ENCODE results near the gene RPS6KA5.
"Not testable (repeated sequence)": the region's sequence is repeated elsewhere in the genome, so short reads cannot be mapped to it uniquely, and the experiment has no call there.

The RPS6KA5 gene

DNA sequence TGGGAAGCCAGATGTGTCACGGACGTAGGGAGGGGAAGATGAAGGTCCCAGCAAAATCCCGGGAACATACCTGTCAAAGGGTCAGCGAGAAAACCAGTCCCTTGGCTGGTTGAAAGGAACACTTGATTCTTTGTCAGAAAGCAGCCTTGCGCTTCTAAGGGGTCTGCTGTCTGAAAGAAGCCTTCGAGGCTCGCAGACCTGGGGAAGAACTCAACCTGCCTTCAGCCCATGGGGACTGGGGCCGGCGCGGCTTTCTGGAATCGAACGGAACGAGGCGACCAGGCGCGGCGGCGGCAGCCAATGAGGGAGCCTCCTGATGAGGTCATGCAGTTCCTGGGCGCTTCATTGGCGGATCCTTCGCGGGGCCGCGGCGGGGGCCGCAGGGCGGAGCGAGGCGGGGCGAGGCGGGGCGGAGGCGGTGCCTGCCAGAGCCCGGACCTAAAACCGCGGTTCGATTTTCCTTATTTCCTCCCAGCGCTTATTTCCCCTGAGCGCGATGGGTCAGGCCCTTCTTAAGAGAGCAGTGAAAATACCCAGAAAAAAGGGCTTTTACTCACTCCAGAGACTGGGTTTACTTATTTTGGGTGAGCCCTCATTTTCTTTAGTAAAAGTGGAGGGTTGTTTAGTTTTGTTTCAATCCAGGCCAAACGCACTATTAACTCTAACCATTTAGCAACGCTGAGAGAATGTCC is 232.4 kb downstream of the RPS6KA5 start:
- peak; percentile 96 to 98 (median 97) for DNase-seq

DNA sequence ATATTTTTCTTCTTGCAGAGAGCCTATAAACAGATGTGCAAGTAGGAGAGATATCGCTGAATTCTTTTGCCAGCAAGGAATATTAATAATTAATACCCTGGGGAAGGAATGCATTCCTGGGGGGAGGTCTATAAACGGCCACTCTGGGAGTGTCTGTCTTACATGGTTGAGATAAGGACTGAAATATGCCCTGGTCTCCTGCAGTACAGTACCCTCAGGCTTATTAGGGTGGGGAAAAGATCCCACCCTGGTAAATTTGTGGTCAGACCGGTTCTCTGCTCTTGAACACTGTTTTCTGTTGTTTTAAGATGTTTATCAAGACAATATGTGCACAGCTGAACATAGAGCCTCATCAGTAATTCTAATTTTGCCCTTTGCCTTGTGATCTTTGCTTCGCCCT is 236.9 kb downstream of the RPS6KA5 start:
- not testable (repeated sequence) for DNase-seq

DNA sequence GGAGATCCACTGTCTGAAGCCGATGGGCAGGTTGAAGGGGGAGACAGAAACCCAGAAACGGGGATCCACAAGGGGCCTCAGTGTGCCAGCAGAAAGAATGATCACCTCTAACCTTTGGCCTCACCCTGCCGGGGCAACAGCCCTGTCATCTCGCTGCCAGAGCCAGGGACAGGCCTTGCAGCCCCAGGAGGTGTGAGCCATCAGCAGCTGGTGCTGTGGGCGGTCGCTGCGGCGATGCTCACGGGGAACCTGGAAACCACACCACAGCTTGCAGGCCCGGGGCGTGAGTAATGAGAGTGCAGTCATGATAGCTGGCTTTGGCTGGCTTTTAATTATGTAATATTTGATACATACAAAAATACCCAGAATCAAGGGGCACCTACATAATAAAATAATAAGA is 239.5 kb downstream of the RPS6KA5 start:
- DNase-seq = peak; percentile 89 to 91 (median 91)

DNA sequence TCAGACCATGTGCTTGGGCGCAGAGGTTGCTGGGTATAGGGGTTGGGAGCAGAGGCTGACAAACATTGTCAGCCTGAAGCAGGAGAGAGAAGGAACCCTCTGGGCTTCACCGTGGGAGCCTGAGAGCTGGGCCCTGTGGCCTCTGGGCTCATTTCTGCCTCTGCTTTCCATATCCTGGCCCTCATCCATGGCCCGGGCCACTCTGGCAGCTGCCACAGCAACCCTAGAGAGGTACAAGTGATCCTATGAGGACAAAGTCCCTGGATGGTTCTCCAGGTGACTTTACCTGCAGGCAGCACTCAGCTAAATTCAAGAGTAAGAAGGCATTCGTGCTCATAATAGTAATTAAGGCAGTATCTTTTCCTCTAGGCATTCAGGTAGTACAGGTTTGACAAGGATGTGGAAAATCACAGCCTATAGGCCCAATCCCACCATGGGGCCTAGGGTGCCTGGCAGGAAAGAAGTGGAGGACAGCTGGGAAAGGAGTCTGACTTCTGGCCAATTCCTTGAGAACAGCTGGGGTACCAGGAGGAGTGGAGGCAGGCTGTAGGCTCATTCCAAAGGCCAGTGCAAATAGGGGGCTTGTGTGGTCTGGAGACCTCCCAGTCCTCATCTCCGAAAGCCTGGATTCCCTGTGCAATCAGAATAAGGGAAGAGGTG is 240.6 kb downstream of the RPS6KA5 start:
- no peak for DNase-seq

DNA sequence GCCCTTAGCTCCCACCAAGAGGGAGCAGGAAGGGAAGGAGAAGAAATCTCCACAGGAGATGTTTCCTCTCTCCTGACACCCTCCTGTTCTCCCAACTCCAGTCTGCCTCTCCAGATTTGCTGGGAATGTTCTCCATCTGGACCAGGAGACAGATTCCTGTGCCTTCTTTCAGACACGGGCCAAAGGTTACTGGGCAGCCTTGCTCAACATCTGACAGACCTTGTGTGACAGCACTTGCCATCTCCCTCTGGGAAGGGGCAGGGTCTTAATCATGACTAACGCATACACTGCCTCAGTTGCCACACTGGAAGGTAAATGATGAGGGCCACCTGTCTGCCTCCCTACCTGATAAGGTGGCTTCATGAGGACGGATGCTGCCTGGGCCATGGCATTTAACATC is 241.7 kb downstream of the RPS6KA5 start:
- no peak for DNase-seq

DNA sequence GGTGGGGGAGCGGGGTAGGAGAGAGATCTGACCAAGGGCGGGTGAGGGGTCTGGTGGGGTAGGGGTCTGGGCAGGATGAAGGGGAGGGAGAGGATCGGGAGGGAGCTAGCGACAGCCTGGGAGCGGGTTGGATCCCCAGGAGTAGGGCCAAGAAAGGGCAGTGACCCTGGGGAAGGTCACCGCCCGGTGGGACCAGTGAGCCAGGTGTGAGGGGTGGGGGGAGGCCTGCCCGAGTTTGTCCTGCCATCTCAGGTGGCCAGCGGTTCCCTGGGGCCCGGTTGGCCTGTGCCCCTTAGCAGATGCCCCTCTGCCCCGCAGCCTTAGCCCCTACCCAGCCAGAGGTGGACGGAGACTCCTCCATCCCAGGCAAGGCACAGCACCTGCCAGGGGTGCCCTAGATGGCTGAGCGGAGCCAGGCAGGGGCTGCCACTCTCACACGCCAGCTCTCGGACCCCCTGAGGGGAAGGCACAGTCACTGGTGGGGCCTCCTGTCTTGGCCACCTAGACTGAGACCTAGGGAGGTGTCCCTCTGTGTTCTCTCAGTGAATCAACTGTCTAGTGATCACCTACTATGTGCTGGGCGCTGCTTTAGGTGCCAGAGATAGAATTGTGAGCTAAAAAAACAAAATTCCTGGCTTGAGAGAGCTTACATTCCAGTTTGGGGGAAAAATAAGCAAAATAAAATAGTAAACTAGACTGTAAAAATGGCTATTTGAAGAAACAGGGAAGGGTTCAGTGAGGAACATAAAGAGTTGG is 243.6 kb downstream of the RPS6KA5 start:
- no peak for DNase-seq

DNA sequence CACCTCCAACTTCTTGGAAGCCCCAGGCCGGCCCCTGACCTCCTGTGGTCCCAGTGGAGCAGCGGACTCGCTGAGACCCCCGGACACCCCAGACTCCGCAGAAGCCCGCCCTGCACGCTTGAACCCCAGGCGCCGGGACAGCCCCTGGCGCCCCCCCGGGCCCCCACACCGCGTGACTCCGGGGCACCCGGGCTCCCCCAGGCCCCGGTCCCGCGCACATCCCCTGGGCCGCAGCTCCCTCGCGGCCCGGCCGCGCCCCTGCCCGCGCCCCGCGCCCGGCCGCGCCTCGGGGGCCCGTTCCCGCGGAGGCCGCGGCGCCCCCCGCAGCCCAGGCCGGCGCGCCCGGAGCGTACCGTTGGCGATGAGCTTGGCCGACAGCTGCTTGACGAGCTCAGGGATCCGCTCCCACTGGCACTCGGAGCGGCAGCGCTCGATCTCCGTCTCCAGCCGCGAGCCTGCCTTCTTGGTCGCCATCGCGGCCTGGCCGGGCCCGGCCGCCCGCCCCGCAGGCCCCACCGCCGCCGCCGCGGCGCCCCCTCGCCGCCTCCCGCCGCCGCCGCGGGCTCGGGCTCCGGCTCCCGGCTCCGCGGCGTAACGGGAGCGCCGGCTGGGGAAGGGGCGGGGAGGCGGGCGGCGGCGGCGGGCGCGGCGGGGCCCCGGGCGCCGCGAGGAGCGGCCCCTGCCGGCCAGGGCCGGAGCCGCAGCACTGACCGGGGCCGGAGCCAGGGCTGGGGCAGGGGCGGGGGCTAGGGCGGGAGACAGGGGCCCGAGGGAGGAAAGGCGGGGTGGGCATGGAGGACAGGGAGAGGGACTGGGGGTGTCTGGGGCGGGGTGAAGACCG is 244.4 kb downstream of the RPS6KA5 start, which contains the start of gene TTC7B:
TTC7B (minus strand) TSS at position 609 of the 841 bp plus-strand sequence; CDS start at position 474, 135 bp downstream.
- DNase-seq = peak; percentile 64 to 91 (median 80)

DNA sequence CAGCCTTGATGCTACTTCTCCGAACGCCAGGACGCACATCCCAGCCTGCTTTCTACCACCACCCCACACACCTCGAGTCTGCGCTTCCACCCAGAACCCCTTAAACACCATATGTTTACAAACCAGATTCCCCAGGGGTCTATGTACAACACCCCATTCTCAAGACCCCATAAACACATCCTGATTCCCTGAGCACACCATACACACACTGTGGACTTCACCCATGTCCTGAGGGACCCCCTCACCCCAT is 244.9 kb downstream of the RPS6KA5 start:
- DNase-seq = no peak

DNA sequence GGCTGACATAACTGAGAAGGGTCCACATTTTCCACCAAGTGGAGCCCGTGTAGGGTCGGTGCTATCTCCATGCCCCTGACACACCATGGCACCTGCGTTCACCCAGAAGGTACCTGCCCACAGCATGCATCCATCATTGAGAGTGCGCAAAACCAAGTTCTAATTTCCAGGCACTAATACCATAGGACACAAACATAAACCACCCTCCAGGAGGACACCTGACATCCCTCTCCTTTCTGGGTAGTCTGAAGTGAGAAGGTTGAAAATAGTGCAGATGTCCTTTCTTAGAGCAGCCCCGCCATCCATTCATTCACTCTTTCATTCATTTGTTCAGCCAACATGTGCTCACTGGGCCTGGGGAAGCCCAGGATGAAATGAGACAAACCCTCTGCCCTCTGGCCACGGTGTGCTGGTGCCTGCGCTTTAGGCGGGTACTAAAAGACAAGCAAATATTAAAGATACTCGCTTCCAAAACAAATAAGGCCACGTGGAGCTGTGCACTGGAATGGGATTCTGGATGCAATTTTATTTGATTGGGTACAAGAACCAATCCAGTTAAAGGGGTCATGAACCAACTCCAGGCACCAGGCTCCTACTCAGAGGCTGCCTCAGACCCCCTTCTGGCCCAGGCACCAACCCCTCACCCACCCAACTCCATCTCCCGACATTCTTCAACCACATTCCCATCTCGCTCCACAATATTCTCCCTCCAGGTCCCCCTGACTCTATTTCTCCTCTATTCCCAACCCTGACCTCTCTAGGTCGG is 245.5 kb downstream of the RPS6KA5 start:
- no peak for DNase-seq

DNA sequence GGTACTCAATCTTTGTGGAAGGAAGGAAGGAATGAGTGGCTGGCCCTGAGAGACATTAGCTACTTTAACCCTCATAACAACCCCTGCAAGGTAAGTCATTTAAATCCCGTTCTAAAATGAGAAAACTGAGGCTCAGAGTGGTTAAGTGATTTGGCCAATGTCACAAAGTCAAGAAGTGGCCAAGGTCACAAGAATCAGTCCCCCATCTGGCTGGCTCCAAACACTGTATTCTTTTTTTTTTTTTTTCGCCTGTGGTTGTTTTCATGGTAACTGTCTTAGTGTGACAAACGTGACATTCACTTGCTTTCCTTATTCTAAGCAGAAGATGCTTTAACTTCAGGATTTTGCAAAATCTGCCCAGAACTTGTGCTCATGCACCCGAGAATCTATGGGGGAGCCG is 247.0 kb downstream of the RPS6KA5 start:
- no peak for DNase-seq

DNA sequence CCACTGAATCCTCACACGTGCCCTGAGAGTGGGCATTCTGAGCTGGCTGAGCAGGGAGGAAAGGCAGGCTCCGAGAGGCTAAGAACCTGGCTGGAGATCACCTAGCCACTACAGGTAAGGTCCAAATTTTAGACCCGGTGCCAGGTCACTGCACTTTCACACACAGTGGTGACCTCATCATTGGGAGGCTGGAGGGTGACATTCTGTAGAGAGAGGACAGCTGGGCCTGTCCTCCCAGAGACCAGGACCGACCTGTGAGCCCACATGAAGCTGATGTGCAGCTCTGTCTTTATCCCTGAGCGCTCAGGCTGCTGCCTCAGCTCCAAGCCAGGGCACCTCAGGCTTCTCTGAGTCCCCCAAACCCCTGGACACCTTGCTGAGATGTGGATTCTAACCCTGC is 248.3 kb downstream of the RPS6KA5 start:
- DNase-seq = no peak

DNA sequence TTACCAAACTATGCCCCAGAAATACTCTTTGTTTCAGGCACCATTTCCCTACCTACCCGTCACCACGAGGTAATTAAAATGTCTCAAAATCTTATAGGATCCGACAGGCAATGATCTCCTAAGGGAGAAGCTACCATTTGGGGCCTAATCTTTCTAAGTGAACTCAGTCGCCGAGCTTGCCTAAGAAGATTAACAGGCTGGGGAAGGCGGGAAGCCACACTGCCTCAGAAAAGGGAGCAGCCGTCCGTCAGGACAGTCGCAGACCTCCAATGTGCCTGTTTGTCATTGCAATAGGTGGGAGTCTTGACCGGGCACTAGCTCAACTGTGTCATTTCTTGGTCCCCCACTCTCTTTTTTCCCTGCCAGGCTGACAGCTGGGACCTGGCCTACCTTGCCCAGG is 248.8 kb downstream of the RPS6KA5 start:
- DNase-seq = no peak

DNA sequence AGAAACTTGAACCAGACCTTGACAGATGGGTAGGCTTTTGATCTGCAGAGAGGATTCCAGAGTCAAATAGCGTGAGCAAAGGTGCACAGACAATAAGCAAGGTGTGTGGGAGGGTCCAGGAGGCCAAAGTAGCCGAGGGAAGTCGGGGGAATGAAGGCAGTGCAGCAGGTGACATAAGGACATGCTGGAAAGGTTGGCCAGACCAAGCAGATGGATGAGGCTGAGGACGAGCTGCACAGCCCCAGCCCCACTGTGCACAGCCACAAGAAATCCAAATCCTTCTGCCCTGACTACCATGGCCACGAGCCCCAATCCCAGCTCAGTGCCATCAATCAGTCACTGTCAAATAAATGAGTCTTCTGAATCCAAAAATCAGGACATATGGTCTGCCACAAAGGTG is 249.6 kb downstream of the RPS6KA5 start:
- no peak for DNase-seq

DNA sequence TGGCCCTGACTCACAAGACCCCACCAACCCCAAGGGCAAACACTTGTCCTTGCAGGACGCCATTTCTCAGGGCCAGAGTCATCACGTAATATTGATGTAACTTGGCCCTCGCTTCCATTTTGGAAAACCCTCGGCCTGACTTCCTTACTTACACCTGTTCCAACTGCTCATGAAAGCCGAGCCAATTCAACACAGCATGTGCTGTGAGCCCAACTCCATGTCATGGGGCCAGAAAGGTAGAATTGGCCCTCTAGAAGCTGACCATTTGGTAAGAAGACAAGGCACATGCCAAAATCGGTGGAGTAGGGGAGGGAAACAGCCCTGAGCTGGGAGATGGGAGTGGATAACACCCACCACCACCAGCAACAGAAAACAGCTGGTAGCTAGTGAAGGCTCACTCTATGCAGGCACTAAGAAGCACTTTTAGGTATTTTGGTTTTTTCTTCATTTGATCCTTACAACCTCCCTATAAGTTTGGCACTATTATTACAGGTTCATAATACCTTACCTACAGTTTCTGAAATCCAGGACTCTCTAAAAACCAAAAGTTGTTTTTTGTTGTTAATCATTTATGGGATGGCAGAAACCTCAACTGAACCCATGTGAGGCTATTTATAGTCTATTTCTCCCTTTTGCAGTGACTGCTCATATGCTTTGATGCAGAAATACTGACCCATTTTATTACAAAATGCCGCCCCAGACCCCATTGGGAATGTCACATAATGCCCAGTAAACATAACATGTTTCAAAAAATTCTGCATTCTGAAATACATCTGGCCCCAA is 250.7 kb downstream of the RPS6KA5 start:
- DNase-seq = no peak

DNA sequence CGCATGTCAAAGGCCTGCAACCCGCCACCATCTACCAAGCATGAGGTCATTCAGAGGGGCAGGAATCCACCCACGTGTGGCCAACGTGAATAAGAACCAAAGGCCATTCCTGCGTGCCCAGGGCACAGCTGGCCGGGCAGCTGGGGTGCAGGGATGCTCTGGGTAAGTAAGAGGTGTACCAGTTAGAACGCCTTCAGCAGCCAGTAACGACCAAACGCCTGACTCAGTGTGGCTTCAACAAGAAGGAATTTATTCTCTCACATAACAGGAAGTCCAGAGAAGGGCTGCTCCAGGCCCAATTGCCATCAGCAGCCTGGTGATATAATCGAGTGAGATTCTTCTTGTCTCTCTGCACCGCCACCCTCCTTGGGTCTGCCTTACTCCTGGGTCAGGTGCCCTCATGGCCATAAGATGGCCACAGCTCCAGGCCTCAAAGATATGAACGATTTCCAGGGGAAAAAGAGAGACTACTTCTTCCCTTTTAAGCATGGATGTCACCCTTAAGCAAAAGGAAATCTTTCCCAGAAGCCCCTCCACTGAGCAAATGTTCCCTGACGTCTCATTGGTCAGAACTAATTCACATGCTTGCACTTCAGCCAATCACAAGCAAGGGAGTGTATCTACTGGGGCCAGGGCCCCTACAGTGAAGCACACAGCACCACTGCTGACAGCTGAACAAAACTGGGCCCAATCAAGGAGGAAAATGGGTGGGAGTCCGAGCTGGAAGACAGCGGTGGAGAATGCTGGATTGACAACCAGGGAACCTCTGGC is 251.5 kb downstream of the RPS6KA5 start:
- DNase-seq = no peak

DNA sequence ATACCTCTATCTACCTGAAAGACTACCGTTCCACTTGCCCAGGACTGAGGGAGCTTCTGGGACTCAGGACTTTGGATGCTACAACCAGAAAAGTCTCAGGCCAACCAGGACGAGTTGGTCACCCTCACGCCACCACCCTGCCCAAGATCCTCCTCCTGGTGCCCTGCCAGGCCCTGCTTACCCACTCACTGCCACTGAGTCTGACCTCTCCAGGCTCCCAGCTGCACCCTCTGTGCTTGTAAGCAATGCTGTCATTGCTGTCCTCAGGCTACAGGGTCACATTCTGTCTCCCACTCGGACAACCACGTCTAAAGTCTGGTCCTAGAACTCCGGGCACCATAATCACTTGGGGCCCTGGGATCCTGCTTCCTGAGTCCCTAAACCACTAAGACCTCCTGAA is 253.4 kb downstream of the RPS6KA5 start:
- DNase-seq = no peak

DNA sequence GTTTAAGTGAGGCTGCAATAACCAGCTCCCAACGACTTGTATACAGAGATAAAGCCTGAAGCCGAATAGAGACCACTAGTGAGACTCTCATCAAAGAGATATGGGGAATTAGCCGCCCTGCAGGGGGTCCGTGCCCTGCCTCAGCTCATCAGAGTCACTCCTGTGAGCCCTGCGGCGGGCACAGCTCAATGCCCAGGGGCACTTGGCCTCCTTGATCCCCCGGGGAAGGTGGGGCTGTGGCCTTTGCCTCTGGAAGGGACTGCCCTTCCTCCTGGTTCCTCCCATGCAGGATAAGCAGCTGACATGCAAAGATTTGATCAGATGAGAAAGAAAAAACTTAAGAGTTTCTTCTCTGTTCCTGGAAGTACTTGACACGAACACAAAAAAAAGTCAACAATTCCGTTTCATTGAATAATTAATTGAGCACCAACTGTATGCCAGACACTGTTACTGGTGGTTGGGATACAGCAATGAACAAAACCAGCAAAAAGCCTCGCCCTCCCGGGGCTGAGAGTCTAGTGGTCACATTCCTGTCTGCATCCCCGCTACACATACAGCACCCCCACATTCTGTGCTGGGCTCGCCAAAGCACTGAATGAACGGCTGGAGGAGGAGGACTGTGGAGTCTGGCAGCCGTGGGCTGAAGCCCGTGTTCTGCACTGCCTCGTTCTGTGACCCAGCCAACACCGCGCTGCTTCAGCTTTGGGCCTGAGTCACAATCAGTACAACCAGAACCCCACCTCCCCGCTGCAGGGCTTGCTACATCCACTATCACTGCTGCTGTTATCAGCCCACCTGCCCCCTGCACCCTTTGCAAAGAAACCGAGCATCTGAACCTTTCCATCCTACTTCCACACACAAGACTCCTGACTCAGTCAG is 254.5 kb downstream of the RPS6KA5 start:
- no peak for DNase-seq

DNA sequence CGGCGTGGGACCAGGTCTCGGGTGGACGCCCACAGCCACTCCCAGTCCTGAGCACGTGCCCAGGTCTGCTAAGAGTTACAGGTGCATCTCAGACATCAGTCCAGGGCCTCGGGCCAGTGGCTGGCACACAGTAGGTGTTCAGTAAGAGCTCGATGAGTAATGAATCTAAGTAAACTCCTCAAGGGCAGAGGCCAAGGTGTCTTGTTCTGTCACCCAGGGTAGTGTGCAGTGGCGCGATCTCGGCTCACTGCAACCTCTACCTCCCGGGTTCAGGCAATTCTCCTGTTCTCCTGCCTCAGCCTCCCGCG is 255.4 kb downstream of the RPS6KA5 start:
- DNase-seq = no peak

DNA sequence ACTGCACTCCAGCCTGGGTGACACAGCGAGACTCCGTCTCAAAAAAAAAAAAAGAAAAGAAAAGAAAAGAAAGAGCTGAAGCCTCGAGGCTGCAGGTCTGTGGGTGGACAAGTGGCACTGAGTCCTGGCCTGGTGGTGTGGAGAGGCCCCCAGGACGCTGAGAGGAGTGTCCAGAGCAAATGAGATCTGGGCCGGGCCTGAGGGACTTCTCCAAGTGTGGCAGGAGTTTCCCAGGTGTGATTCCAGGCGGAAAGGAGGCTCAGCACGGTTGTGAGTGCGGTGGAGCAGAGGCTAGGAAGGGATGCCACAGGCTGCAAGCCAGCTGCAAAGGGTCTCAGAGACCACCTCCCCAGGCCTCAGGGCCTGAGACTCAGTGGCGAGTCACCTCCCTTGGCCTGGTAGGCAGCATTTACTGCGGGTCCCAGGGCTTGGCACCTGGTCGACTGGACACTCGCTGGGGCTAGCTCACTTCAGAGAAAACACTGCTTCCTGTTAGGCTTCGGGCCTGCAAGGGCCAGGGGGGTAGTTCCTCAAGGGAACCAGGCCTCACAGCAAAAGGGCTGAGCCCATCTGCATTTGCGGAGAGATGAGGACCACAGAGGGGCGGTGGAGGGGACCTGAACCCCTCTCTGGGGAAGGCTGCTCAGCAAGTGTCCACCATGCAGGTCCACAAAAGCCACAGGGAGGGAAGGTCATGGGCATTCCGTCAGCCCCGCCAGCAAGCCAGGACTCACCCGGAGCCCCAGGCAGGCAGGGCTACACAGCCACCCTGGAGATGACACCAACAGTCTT is 256.0 kb downstream of the RPS6KA5 start:
- DNase-seq = no peak
